ENCODE measurements around the gene ADNP2.

Gene ADNP2, protein sequence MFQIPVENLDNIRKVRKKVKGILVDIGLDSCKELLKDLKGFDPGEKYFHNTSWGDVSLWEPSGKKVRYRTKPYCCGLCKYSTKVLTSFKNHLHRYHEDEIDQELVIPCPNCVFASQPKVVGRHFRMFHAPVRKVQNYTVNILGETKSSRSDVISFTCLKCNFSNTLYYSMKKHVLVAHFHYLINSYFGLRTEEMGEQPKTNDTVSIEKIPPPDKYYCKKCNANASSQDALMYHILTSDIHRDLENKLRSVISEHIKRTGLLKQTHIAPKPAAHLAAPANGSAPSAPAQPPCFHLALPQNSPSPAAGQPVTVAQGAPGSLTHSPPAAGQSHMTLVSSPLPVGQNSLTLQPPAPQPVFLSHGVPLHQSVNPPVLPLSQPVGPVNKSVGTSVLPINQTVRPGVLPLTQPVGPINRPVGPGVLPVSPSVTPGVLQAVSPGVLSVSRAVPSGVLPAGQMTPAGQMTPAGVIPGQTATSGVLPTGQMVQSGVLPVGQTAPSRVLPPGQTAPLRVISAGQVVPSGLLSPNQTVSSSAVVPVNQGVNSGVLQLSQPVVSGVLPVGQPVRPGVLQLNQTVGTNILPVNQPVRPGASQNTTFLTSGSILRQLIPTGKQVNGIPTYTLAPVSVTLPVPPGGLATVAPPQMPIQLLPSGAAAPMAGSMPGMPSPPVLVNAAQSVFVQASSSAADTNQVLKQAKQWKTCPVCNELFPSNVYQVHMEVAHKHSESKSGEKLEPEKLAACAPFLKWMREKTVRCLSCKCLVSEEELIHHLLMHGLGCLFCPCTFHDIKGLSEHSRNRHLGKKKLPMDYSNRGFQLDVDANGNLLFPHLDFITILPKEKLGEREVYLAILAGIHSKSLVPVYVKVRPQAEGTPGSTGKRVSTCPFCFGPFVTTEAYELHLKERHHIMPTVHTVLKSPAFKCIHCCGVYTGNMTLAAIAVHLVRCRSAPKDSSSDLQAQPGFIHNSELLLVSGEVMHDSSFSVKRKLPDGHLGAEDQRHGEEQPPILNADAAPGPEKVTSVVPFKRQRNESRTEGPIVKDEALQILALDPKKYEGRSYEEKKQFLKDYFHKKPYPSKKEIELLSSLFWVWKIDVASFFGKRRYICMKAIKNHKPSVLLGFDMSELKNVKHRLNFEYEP

DNA sequence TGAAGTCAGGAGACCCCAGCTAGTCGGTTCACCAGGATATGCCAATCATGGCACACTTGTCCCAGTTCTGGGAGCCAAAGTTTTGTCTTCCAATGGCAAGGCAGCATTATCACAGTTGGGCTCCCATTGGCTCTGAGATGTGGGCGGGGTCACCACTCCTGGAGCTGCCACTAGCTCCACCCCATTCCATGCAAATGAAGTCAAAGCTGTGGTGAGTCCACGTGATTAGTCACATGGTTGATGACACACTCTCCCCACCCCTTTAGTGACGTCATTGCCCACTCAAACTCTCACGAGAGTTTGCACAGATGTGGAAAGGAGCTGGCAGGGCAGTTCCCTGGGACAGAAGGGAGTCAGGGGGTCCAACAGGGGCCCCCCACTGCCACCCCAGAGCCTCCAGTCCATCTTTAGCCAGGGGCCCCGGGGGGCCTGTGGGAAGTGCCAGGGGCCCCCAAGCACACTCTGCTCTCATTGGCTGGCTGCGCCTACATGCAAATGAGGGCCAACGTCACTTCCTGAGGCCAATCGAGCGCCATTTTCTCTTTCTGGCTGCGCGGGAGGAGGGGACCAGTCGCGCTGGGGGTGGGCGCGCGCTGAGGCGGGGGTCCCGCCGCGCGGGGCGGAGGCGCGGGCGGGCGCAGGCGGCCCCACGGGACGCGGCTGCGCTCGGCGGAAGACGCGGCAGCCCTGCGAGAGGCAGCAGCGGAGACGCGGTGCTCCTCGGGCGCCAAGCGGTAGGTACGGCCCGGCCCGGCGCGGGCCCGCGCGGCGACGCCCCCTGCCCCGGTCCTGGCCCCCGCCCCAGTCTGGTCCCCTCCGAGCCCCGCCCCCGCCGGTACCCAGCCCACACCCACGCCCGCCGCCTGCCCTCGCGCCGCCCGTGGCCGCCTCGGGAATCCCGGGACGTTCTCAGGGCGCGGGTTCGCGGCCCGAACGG, at the start of gene ADNP2:
ADNP2 (plus strand) TSS at position 524 of the 937 bp plus-strand sequence. CDS start 8,281 bp downstream, outside the sequence.
- Mint-ChIP-seq H3K27ac (peak within 1 kb of the TSS; percentile 81), H3K9me3 (no peaks in the 10 kb centered on the region), H3K4me3 (peak within 1 kb of the TSS; percentile 77), H3K27me3 (no peaks in the 10 kb centered on the region), H3K36me3 (ENCODE audit: low read depth) (peaks cover 12% of the 10 kb centered on the region), H3K4me1 (peaks cover 45% of the 10 kb centered on the region)
- DNase-seq (peak; percentile 83), ATAC-seq (peak; percentile 73)

DNA sequence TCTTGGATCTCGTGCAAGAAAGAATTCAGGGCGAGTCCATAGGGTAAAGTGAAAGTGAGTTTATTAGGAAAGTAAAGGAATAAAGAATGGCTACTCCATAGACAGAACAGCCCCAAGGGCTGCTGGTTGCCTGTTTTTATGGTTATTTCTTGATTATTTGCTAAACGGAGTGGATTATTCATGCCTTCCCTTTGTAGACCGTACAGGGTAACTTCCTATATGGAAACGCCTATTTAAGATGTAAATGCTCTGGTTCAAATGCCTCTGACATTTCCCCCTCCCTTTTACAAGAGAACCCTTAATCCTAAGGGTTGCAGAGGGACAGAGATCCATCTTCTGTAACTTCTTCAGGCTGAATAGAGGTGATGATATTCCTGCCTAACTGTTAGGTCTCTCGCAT, 49.1 kb upstream of the ADNP2 start:
- Mint-ChIP-seq H3K27ac (no peak overlapping the region), H3K9me3 (peaks cover 26% of the 10 kb centered on the region), H3K27me3 (no peaks in the 10 kb centered on the region), H3K4me1 (no peaks in the 10 kb centered on the region), H3K4me3 (no peak overlapping the region), H3K36me3 (ENCODE audit: low read depth) (peaks cover 7% of the 10 kb centered on the region)
- DNase-seq (no peak), ATAC-seq (no peak)

DNA sequence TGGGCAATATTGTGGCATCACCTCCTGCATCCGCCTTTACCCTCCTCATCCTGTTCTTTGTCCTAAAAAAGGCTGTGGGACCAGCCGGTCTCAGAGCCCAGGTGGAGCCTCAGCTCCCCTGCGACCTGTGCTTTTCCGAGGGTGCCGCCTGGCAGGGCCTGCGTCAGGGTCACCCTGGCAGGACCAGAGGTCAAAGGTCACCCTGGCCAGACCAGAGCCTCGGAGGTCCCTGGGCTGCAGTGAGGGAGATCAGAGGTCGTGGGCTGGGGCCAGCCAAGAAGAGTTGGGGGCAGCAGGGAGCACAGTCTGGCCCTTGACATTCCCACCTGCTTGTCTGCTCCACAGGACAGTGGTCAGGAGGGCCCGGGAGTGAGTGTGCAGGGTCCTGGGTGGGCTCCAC, 43.4 kb upstream of the ADNP2 start:
- no peaks in the 10 kb centered on the region for H3K27me3 Mint-ChIP-seq
- no peaks in the 10 kb centered on the region for H3K9me3 Mint-ChIP-seq
- DNase-seq (no peak), ATAC-seq (no peak)
- H3K4me3 Mint-ChIP-seq: no peak overlapping the region
- H3K36me3 Mint-ChIP-seq (ENCODE audit: low read depth): no peaks in the 10 kb centered on the region
- H3K4me1 Mint-ChIP-seq: no peaks in the 10 kb centered on the region
- no peak overlapping the region for H3K27ac Mint-ChIP-seq

DNA sequence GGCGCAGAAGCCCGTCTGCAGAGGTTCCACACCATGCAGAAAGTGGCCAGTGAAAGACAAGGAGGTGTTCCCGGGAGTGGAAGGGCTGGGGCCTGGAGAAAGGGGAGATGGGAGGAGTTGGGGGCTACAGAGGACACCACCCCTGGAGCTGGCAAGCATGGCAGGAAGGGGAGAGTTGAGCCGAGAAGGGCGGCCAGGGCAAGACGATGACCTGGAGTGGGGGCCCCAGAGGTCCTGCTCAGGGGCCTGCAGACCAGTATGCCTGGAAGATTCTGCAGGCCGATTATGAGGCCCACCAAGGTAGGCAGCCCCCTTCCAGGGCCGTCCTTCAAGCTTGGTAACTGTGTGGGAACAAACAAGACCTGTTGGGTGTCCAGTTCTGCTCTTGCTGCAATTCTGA, 41.7 kb upstream of the ADNP2 start:
- H3K4me3 Mint-ChIP-seq: no peak overlapping the region
- H3K36me3 Mint-ChIP-seq (ENCODE audit: low read depth): no peaks in the 10 kb centered on the region
- no peaks in the 10 kb centered on the region for H3K27me3 Mint-ChIP-seq
- ATAC-seq (no peak), DNase-seq (no peak)
- H3K27ac Mint-ChIP-seq: no peak overlapping the region
- no peaks in the 10 kb centered on the region for H3K4me1 Mint-ChIP-seq
- H3K9me3 Mint-ChIP-seq: no peaks in the 10 kb centered on the region

DNA sequence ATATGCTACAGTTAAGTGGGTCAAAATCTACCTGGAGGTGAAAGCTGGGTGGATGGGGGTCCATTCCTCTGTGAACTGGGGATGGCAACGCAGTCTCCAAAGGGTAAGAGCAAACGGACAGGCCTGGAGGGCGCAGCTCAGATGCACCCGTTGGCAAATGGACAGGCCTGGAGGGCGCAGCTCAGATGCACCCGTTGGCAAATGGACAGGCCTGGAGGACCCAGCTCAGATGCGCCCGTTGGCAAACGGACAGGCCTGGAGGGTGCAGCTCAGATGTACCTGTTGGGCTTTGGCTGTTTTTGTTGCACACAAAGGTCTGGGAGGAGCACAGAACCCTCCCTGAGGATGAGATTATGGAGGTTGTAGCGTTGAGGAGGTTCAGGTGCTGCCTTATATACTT, 41.2 kb upstream of the ADNP2 start:
- Mint-ChIP-seq H3K27me3 (no peaks in the 10 kb centered on the region), H3K27ac (no peak overlapping the region), H3K9me3 (no peaks in the 10 kb centered on the region), H3K4me1 (no peaks in the 10 kb centered on the region), H3K4me3 (no peak overlapping the region), H3K36me3 (ENCODE audit: low read depth) (no peaks in the 10 kb centered on the region)
- no peak for DNase-seq
- ATAC-seq: no peak

DNA sequence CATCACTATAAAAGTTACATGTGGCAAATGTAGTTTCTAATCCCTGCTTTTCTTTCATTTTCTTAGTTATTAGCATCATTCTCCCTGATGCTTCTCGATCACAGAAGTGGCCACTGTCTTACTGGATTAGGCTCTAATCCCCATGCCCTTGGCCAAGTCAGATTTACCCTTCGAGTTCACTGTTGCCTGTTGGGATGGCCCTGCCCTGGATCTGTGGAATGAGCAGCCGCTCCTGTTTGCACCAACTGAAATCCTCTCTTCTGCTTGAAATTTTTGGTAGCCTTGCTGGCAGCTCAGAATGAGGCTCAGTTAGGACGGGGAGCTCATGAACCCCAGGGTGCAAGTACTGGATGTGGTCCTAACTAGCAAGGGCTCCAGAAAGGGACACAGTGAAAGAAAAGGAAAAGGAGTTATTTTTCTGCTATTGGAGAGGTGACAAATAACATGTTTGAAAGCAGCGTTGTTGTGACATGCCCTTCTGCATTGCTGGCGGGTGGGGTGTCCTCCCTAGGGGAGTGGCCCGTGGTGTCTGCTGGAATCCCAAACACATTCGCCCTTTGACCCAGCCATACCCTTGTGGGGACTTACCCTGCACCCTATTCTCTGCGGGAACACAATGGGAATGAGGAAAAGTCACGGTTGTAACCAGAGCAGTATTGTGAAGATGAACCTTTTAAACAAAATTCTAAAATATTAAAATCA, 40.3 kb upstream of the ADNP2 start:
- Mint-ChIP-seq H3K27me3 (no peaks in the 10 kb centered on the region), H3K9me3 (no peaks in the 10 kb centered on the region), H3K4me1 (no peaks in the 10 kb centered on the region), H3K27ac (no peak overlapping the region), H3K36me3 (ENCODE audit: low read depth) (no peaks in the 10 kb centered on the region), H3K4me3 (no peak overlapping the region)
- DNase-seq (no peak), ATAC-seq (no peak)

DNA sequence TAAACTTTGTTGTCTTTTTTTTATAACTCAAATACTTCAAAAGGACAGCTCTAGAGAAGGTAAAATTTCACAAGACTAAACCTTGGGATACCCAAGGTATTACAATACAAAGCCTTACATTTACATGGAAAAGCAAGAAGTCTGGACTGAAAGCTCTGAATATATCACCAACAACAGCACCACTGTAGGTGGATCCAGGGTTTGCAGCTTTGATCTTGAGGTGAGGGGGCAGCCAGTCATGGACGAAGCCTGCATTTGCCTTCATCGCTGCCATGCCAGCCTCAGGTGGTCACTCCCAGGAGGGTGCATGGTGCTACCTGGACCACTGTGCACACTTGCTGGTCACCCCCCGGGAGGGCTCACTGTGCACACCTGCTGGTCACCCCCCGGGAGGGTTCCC, 38.2 kb upstream of the ADNP2 start:
- Mint-ChIP-seq H3K36me3 (ENCODE audit: low read depth) (no peaks in the 10 kb centered on the region), H3K27me3 (no peaks in the 10 kb centered on the region), H3K4me1 (no peaks in the 10 kb centered on the region), H3K27ac (no peak overlapping the region), H3K9me3 (no peaks in the 10 kb centered on the region), H3K4me3 (no peak overlapping the region)
- no peak for DNase-seq
- no peak for ATAC-seq

DNA sequence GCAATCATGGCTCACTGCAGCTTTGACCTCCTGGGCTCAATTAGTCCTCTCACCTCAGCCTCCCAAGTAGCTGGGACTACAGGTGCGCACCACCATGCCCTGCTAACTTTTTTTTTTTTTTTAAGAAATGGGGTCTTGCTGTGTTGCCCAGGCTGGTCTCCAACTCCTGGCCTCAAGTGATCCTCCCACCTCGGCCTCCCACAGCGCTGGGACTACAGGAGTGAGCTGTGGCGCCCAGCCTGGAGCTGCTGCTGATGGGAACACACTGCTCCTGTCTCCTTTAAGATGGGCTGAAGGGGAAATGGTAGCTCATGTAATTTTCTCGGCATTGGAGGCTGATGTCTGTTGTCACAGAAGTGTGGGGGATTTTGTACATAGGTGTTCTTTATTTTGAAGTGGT, 34.9 kb upstream of the ADNP2 start:
- Mint-ChIP-seq H3K27me3 (no peaks in the 10 kb centered on the region), H3K9me3 (no peaks in the 10 kb centered on the region), H3K27ac (no peak overlapping the region), H3K4me3 (no peak overlapping the region), H3K36me3 (ENCODE audit: low read depth) (no peaks in the 10 kb centered on the region), H3K4me1 (no peaks in the 10 kb centered on the region)
- DNase-seq (no peak), ATAC-seq (no peak)

DNA sequence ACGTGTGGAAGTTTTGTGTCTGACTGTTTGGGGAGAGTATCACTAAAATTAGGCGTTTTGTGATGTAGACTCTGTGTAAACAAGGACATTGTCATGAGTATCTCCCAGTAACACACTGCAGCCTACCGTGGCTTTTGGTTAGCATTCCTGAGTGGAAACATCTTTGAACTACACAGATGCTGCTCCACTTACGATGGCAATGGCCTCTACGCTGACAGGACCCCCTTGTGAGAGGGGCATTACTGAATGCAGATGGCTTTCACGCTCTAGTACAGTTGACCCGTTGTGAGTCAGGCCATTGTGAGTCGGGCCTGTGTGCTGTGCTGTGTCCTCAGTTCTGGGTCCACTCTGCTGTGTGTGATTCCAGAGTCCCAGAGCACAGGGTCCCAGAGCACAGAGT, 34.4 kb upstream of the ADNP2 start:
- Mint-ChIP-seq H3K27me3 (no peaks in the 10 kb centered on the region), H3K9me3 (no peaks in the 10 kb centered on the region), H3K36me3 (ENCODE audit: low read depth) (no peaks in the 10 kb centered on the region), H3K4me1 (no peaks in the 10 kb centered on the region), H3K4me3 (no peak overlapping the region), H3K27ac (no peak overlapping the region)
- DNase-seq: no peak
- no peak for ATAC-seq

DNA sequence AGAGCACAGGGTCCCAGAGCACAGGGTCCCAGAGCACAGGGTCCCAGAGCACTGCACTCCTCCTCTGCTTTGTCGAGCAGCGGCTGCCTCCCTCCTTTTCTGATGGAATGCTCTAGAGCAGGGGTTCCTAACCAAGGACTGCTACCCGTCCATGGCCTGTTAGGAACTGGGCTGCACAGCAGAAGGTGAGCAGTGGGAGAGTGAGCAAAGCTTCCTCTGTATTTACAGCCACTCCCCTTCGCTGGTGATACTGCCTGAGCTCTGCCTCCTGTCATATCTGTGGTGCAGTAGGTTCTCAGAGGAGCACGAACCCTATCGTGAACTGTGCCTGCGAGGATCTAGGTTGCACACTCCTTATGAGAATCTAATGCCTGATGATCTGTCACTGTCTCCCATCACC, 33.1 kb upstream of the ADNP2 start:
- H3K27ac Mint-ChIP-seq: no peak overlapping the region
- H3K27me3 Mint-ChIP-seq: peaks cover 2% of the 10 kb centered on the region

DNA sequence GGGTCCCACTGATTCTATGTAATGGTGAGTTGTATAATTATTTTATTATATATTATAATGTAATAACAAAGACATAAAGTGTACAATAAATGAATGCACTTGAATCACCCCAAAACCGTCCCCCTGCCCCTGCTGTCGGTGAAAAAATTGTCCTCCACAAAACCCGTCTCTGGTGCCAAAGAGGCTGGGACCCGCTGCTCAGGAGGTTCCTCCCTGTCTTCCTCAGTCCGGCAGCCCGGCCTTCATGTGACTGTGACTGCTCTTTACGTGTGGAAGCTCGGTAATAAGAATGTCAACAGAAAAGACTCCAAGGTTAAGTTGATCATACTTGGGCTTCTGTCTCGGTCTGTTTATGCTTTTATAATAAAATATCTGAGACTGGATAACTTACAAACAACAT, 32.7 kb upstream of the ADNP2 start:
- Mint-ChIP-seq H3K36me3 (ENCODE audit: low read depth) (no peaks in the 10 kb centered on the region), H3K27ac (no peak overlapping the region), H3K4me3 (no peak overlapping the region), H3K4me1 (no peaks in the 10 kb centered on the region), H3K9me3 (no peaks in the 10 kb centered on the region), H3K27me3 (peaks cover 2% of the 10 kb centered on the region)
- ATAC-seq (no peak), DNase-seq (no peak)

More for the DNA sequence above, 33.1 kb upstream of the ADNP2 start:
- no peaks in the 10 kb centered on the region for H3K36me3 Mint-ChIP-seq (ENCODE audit: low read depth)
- no peaks in the 10 kb centered on the region for H3K9me3 Mint-ChIP-seq
- no peak overlapping the region for H3K4me3 Mint-ChIP-seq
- ATAC-seq (no peak), DNase-seq (no peak)
- H3K4me1 Mint-ChIP-seq: no peaks in the 10 kb centered on the region

DNA sequence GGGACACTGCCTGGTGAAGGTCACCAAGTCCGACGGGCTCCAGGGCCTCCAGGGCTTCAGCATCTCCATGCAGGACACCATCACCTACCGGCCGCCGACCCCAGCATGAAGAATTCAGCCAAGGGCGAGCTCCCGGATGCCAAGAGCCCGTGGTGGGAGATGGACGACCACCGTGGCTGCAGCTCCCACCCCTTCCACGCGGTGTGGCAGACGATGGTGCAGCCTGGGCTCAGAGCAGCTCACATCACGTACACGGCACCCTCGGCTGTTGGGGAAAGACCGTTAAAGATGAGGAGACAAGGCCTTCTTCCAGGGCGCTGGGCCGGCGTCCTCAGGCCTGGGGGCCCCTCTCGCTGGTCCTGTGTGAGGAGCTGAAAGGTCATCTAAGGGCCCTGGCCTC, 31.2 kb upstream of the ADNP2 start:
- H3K4me3 Mint-ChIP-seq: no peak overlapping the region

DNA sequence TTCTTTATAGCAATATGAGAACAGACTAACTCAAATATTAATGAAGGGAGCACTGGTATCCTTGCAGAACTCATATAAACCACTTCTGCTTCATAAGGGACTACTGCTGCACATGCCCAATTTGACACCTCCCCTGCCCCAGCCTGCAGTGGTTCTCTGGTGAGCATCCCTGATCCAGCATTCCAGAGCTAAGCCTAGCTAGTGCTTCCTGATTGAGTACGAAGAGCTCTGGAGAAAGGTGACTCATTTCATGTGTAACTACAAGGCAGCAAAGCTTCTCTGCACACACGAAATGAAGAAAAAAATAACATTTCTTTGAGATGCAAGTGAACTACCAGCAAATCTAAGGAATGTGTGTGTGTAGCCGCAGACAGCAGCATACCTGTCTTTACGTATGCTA, 22.8 kb upstream of the ADNP2 start:
- Mint-ChIP-seq H3K27me3 (peaks cover 3% of the 10 kb centered on the region), H3K4me3 (no peak overlapping the region), H3K36me3 (ENCODE audit: low read depth) (peaks cover 8% of the 10 kb centered on the region), H3K27ac (no peak overlapping the region), H3K9me3 (peaks cover 55% of the 10 kb centered on the region), H3K4me1 (no peaks in the 10 kb centered on the region)
- ATAC-seq (no peak), DNase-seq (no peak)

More for the DNA sequence above, 31.2 kb upstream of the ADNP2 start:
- no peak for DNase-seq
- no peak for ATAC-seq
- Mint-ChIP-seq H3K27me3 (peaks cover 2% of the 10 kb centered on the region), H3K4me1 (no peaks in the 10 kb centered on the region), H3K36me3 (ENCODE audit: low read depth) (no peaks in the 10 kb centered on the region), H3K27ac (no peak overlapping the region), H3K9me3 (no peaks in the 10 kb centered on the region)

Data from activated naive CD8-positive, alpha-beta T cell treated with anti-CD3 and anti-CD28 coated beads, Interleukin-2, amount 50 U/mL, for 24 hours (primary cell).